Erythroblast (primary cell): ENCODE data around the gene RNLS.

Source experiments
- GATA1 ChIP-seq: IDR thresholded peaks from 2 replicates; pipeline ENCODE4 v1.6.1; 2011; ENCODE audit warnings: low read depth, mild to moderate bottlenecking, control low read depth, low read length, moderate library complexity
- POLR2A ChIP-seq: IDR thresholded peaks from 2 replicates; pipeline ENCODE4 v1.6.1; 2011; ENCODE audit warnings: mild to moderate bottlenecking, low read length

DNA sequence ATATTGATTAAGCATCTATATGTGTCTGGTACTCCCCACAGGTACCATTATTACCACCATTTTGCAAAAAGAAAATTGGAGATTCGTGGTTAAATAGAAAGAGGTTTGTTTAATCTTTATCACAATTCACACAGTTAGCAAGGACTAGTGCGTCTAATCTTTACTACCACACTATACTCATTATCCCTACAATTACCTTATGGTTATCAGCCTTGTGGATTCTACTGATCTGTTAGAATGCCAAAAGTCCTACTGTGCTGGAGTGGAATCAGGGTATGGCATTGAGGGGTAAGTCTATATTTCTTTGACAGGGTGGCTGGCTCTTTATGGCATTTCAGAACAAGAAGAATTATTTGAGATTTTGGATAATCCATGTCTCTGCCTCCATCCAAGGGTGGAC, 156.1 kb downstream of the RNLS start:
- TF ChIP-seq POLR2A (no peak), GATA1 (no peak)
